Uterus (tissue), 4 donors: ENCODE data around the gene CHCHD3. TPM values are rescaled to one million over a fixed set of nuclear protein-coding genes. Genes with fewer than 3 reads are reported as not detected.

Experiments
- DNase-seq, 2 donors: peaks; one replicate each; pipeline ENCODE4 v3.0.0-alpha.2; 2019 to 2020
- H3K27ac ChIP-seq, 2 donors: fragments of 200-600 bp; sonication (generic); 1 replicate in 1 of 2; 2 replicates in 1 of 2; pipeline ENCODE4 v1.5.1; 2016 to 2018
- H3K27me3 ChIP-seq, 2 donors: fragments of 200-600 bp; sonication (generic); one replicate each; pipeline ENCODE4 v1.5.1; 2018 to 2019; ENCODE audit warnings: control low read depth in 1 of 2
- H3K36me3 ChIP-seq, 2 donors: fragments of 200-600 bp; sonication (generic); one replicate each; pipeline ENCODE4 v1.5.1; 2019; ENCODE audit warnings: control low read depth in 1 of 2
- H3K4me1 ChIP-seq, 2 donors: fragments of 200-600 bp; sonication (generic); one replicate each; pipeline ENCODE4 v1.5.1; 2018 to 2019; ENCODE audit warnings: control low read depth in 1 of 2
- H3K4me3 ChIP-seq, 2 donors: fragments of 200-600 bp; sonication (generic); 1 replicate in 1 of 2; 2 replicates in 1 of 2; pipeline ENCODE4 v1.5.1; 2018 to 2019; ENCODE audit warnings: mild to moderate bottlenecking in 1 of 2
- H3K9me3 ChIP-seq, 2 donors: fragments of 200-600 bp; sonication (generic); one replicate each; pipeline ENCODE4 v1.5.1; 2019; ENCODE audit warnings: control low read depth in 1 of 2
- POLR2A ChIP-seq, 2 donors: fragments of 450-650 bp; IDR thresholded peaks; one replicate each; pipeline ENCODE4 v1.6.1; 2016; ENCODE audit warnings: antibody characterized with exemption in 2 of 2, mild to moderate bottlenecking in 1 of 2, moderate library complexity in 1 of 2
- intact Hi-C: fragments of 100-400 bp; cut with DNase I; formaldehyde crosslinking; loops from one replicate; pipeline ENCODE4 v1.15.1; 2023; ENCODE audit warnings: low total_unique reads
- total RNA-seq, 4 donors: library from RNA; depleted of rRNA in 3 of 4; stranded (reverse); fragments of >200 nt in 3 of 4; gene quantifications; one replicate each; pipeline versions ENCODE4 v1.1.0 to v1.2.4, GENCODE V29; 2014 to 2023
- TF ChIP-seq, protein P1 (sequence below), 4 experiments: fragments of 200-600 bp in 2 of 4; fragments of 450-650 bp in 2 of 4; sonication (generic) in 2 of 4; IDR thresholded peaks; one replicate each; pipeline ENCODE4 v1.5.1; 2016 to 2019; ENCODE audit warnings: antibody characterized with exemption in 4 of 4, mild to moderate bottlenecking in 2 of 4, moderate library complexity in 1 of 4
- donor health status: DM: yes; HTN: yes; CAD: no.

Gene CHCHD3
- total RNA-seq, 4 donors from 2014 or later: 43.5 to 61.0 (median 47.6) TPM

DNA sequence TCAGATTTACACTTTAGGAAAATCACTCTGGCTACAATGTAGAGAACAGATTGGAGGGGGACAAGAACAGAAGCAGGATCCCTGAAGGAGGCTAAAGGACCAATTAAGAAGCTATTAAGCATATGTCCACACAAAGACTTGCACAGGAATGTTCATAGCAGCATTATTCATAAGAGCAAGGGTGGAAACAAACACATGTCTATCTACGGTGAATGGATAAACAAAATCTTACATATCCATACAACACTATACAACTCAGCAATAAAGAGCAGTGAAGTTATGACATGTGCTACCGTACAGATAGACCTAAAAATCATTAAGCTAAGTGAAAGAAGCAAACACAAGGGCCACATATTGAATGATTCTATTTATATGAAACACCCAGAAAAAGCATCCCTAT, 10.4 kb downstream of the CHCHD3 start:
- H3K27ac ChIP-seq: no peak overlapping the region
- no peaks in the 10 kb centered on the region for H3K36me3 ChIP-seq
- H3K9me3 ChIP-seq: no peaks in the 10 kb centered on the region
- no peak for DNase-seq
- no peak for TF ChIP-seq POLR2A (IDR thresholded peaks at IDR 0.05)
- TF ChIP-seq, protein P1, sequence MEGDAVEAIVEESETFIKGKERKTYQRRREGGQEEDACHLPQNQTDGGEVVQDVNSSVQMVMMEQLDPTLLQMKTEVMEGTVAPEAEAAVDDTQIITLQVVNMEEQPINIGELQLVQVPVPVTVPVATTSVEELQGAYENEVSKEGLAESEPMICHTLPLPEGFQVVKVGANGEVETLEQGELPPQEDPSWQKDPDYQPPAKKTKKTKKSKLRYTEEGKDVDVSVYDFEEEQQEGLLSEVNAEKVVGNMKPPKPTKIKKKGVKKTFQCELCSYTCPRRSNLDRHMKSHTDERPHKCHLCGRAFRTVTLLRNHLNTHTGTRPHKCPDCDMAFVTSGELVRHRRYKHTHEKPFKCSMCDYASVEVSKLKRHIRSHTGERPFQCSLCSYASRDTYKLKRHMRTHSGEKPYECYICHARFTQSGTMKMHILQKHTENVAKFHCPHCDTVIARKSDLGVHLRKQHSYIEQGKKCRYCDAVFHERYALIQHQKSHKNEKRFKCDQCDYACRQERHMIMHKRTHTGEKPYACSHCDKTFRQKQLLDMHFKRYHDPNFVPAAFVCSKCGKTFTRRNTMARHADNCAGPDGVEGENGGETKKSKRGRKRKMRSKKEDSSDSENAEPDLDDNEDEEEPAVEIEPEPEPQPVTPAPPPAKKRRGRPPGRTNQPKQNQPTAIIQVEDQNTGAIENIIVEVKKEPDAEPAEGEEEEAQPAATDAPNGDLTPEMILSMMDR (IDR thresholded peaks at IDR 0.05): no peak
- H3K4me1 ChIP-seq: no peaks in the 10 kb centered on the region
- no peaks in the 10 kb centered on the region for H3K27me3 ChIP-seq
- intact Hi-C loops: no loop called here
- no peak overlapping the region for H3K4me3 ChIP-seq

DNA sequence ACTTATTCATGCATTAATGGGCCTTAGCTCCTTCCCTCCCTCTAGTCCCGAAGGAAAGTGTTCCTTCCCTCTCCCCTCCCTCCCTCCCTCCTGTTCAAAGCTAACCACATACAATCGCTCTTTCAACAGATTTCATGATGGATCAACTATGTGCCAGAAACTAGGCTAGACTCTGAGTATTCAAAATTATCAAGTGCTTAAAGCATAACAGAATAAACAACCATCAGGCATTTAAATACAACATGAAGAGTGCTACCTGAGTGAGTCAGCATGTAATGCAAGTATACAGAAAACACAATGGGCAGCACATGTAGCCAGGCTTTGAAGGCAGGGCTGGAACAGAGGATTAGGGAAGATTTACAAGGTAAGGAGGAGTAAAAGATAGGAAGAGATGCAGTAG, 11.3 kb downstream of the CHCHD3 start:
- DNase-seq: no peak
- TF ChIP-seq POLR2A (IDR thresholded peaks at IDR 0.05): no peak
- TF ChIP-seq, protein P1 (IDR thresholded peaks at IDR 0.05): no peak
- no peaks in the 10 kb centered on the region for H3K9me3 ChIP-seq
- intact Hi-C loops: no loop called here
- no peak overlapping the region for H3K4me3 ChIP-seq
- no peaks in the 10 kb centered on the region for H3K4me1 ChIP-seq
- H3K27ac ChIP-seq: no peak overlapping the region
- H3K36me3 ChIP-seq: no peaks in the 10 kb centered on the region
- no peaks in the 10 kb centered on the region for H3K27me3 ChIP-seq

DNA sequence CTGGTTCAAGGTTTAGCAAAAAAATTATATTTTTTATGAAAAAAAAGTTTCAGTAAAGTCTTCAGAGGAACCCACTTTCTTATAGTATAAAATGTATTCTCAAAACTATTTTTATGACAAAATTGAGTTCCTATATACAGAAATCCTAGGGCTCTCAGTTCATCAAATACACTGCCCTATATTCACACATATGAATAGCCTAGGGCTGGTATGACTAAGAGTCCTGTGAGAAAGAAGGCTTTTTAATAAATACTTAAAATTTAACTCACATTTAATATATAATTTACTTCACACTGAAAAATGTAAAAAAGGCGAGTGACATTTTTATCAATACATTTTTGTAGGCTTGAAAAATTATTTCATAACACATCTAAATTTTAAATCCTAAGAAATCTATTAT, 16.6 kb downstream of the CHCHD3 start:
- H3K27me3 ChIP-seq: no peaks in the 10 kb centered on the region
- no peak overlapping the region for H3K27ac ChIP-seq
- H3K4me1 ChIP-seq: no peaks in the 10 kb centered on the region
- DNase-seq: no peak
- no peaks in the 10 kb centered on the region for H3K36me3 ChIP-seq
- intact Hi-C loops: no loop called here
- H3K4me3 ChIP-seq: no peak overlapping the region
- H3K9me3 ChIP-seq: no peaks in the 10 kb centered on the region
- no peak for TF ChIP-seq POLR2A (IDR thresholded peaks at IDR 0.05)
- TF ChIP-seq, protein P1 (IDR thresholded peaks at IDR 0.05): no peak

DNA sequence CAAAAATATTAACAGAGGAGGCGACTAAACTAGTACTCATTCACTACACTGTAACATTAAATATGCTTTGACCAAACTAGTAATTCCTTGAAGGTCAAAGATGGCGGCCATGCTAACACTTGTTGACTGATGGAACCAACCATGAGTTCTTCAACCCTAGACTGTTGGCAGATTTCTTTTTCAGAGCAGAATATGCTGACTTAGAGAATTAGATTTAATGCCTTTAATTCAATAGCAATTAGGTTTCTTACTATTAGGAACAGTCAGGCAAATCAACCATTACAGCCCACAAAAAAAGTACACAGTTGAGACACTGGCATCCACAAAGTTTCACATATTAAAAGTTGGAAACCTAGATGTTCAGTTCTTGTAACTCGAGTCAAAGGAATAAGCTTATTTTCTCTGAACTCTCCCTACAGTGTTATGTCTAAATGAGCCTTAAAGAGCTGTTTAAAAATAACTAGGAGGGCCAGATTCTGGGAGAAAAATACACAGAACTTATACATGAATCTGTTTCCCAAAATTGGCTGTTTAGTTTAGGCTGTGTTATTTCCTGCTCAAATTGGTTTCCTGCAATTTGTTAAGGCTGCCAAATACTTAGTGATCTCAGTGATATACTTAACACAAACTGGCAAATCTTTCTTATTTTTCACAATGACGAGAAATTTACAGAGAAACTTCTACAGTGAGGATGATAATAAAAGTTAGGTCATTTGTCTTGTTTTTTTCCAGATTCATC, 17.6 kb downstream of the CHCHD3 start:
- Histone ChIP-seq H3K27ac (no peak overlapping the region), H3K4me3 (no peak overlapping the region), H3K36me3 (no peaks in the 10 kb centered on the region), H3K27me3 (no peaks in the 10 kb centered on the region), H3K9me3 (no peaks in the 10 kb centered on the region), H3K4me1 (no peaks in the 10 kb centered on the region)
- DNase-seq: no peak
- TF ChIP-seq, protein P1 (IDR thresholded peaks at IDR 0.05): no peak
- TF ChIP-seq POLR2A (IDR thresholded peaks at IDR 0.05): no peak
- intact Hi-C loops: no loop called here

DNA sequence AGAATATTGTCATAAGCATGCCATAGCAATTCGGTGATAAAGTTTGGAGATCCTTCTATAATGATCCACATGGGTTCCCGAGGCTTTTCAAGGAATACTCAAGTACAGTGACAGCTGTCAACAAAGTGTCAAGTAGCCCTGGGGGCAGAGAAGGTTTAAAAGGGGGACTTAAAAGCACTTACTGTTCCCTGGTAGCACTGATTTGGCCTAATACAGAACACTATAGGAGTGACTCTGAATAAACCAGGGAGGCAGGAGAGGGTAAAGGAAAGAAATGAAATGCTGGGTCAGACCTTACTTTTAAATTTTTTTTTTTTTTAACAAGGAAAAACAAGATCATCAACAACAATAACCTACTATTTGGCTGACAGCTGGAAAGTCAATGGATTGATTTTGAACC, 20.1 kb downstream of the CHCHD3 start:
- TF ChIP-seq, protein P1 (IDR thresholded peaks at IDR 0.05): no peak
- no peak for TF ChIP-seq POLR2A (IDR thresholded peaks at IDR 0.05)

More for the DNA sequence above, 20.1 kb downstream of the CHCHD3 start:
- no peaks in the 10 kb centered on the region for H3K9me3 ChIP-seq
- H3K4me3 ChIP-seq: no peak overlapping the region
- no peak for DNase-seq
- H3K4me1 ChIP-seq: no peaks in the 10 kb centered on the region
- intact Hi-C loops: no loop called here
- no peak overlapping the region for H3K27ac ChIP-seq
- H3K36me3 ChIP-seq: no peaks in the 10 kb centered on the region
- H3K27me3 ChIP-seq: no peaks in the 10 kb centered on the region
